HepG2 (cell line): ENCODE data around the gene VDAC1. TPM values are rescaled to one million over a fixed set of nuclear protein-coding genes. Genes with fewer than 3 reads are reported as not detected.

Experiments used
- CHCHD3 ChIP-seq: sonication (generic); formaldehyde crosslinking; IDR thresholded peaks from 2 replicates; pipeline ENCODE4 v1.8.0; 2022; ENCODE audit warnings: mild to moderate bottlenecking, missing genetic modification reagents, moderate library complexity
- CREM ChIP-seq, 2 experiments: sonication (generic) in 1 of 2; formaldehyde crosslinking in 1 of 2; IDR thresholded peaks; 2 replicates each; pipeline versions ENCODE4 v1.4.0 to v1.6.1; 2016 to 2020; ENCODE audit warnings: antibody characterized with exemption in 1 of 2, mild to moderate bottlenecking in 1 of 2, missing genetic modification reagents in 1 of 2
- HCFC1 ChIP-seq: fragments of 150-350 bp; IDR thresholded peaks from 2 replicates; pipeline ENCODE4 v1.6.1; 2014; ENCODE audit warnings: low read depth, low read length
- NBN ChIP-seq: fragments of 450-650 bp; conservative IDR thresholded peaks from 2 replicates; pipeline ENCODE4 v1.6.1; 2017
- PAX8 ChIP-seq: sonication (generic); formaldehyde crosslinking; IDR thresholded peaks from 2 replicates; pipeline ENCODE4 v1.8.0; 2022; ENCODE audit warnings: mild to moderate bottlenecking, missing genetic modification reagents, borderline replicate concordance
- RAD51 ChIP-seq: fragments of 450-650 bp; IDR thresholded peaks from 2 replicates; pipeline ENCODE4 v1.6.1; 2016; ENCODE audit warnings: borderline replicate concordance
- SMAD3 ChIP-seq: sonication (generic); formaldehyde crosslinking; IDR thresholded peaks from 2 replicates; pipeline ENCODE4 v1.4.0; 2020; ENCODE audit warnings: missing genetic modification reagents
- TBX3 ChIP-seq: fragments of 450-650 bp; IDR thresholded peaks from 2 replicates; pipeline ENCODE4 v1.6.1; 2017; ENCODE audit warnings: antibody characterized with exemption, mild to moderate bottlenecking, inconsistent platforms, borderline replicate concordance
- TCF12 ChIP-seq, 2 experiments: fragments of 450-650 bp in 1 of 2; sonication (generic) in 1 of 2; formaldehyde crosslinking in 1 of 2; IDR thresholded peaks; 2 replicates each; pipeline versions ENCODE4 v1.6.1 to v1.8.0; 2017 to 2022; ENCODE audit warnings: antibody characterized with exemption in 1 of 2, mild to moderate bottlenecking in 1 of 2, missing genetic modification reagents in 1 of 2, moderate library complexity in 1 of 2
- ZFP36 ChIP-seq: fragments of 150-350 bp; IDR thresholded peaks from 2 replicates; pipeline ENCODE4 v1.6.1; 2018; ENCODE audit warnings: borderline replicate concordance, low read length, low read depth; ENCODE audit not compliant: partially characterized antibody
- ZNF101 ChIP-seq: sonication (generic); formaldehyde crosslinking; IDR thresholded peaks from 2 replicates; pipeline ENCODE4 v1.4.0; 2020; ENCODE audit warnings: mild to moderate bottlenecking, low read depth, missing genetic modification reagents, borderline replicate concordance
- ZNF33B ChIP-seq: sonication (generic); formaldehyde crosslinking; IDR thresholded peaks from 2 replicates; pipeline ENCODE4 v1.5.1; 2020; ENCODE audit warnings: mild to moderate bottlenecking, missing genetic modification reagents
- polyA plus RNA-seq, 8 experiments: library from polyadenylated mRNA; depleted of rRNA in 3 of 8; stranded (reverse) in 7 of 8; unstranded in 1 of 8; fragments of >200 nt; fragmentation: Illumina TruSeq in 4 of 8; extraction: Trizol in 4 of 8; gene quantifications; 2 replicates each; pipeline versions ENCODE4 v1.2.1 to v1.2.3, GENCODE V29; 2011 to 2016; ENCODE audit warnings: low read depth in 4 of 8, missing spikeins in 1 of 8, mixed read lengths in 1 of 8; ENCODE audit not compliant: insufficient read depth in 1 of 8
- total RNA-seq, 5 experiments: library from RNA; depleted of rRNA; stranded (reverse); fragments of >200 nt; fragmentation: Illumina TruSeq; extraction: Trizol; gene quantifications; 2 replicates each; pipeline ENCODE4 v1.2.3, GENCODE V29; 2016; ENCODE audit warnings: low read depth in 1 of 5
- TF ChIP-seq, protein P1 (sequence below): sonication (generic); formaldehyde crosslinking; IDR thresholded peaks from 2 replicates; pipeline ENCODE4 v1.4.0; 2020; ENCODE audit warnings: missing genetic modification reagents
- TF ChIP-seq, protein P2 (sequence below): sonication (generic); formaldehyde crosslinking; IDR thresholded peaks from 2 replicates; pipeline ENCODE4 v1.4.0; 2020; ENCODE audit warnings: missing genetic modification reagents
- TF ChIP-seq, protein P3 (sequence below): sonication (generic); formaldehyde crosslinking; IDR thresholded peaks from 2 replicates; pipeline ENCODE4 v1.9.0; 2022; ENCODE audit warnings: low read depth, missing genetic modification reagents
- TF ChIP-seq, protein P4 (sequence below): sonication (generic); formaldehyde crosslinking; IDR thresholded peaks from 2 replicates; pipeline ENCODE4 v1.4.0; 2020; ENCODE audit warnings: mild to moderate bottlenecking, missing genetic modification reagents
- TF ChIP-seq, protein P5 (sequence below): sonication (generic); formaldehyde crosslinking; IDR thresholded peaks from 2 replicates; pipeline ENCODE4 v1.5.0; 2020; ENCODE audit warnings: mild to moderate bottlenecking, missing genetic modification reagents

Gene VDAC1
- total and polyA plus RNA-seq, 2 of the 13 experiments (the other 11 are each of a cell fraction or from before 2014, with no cell fraction given), result 112 to 380 TPM

DNA sequence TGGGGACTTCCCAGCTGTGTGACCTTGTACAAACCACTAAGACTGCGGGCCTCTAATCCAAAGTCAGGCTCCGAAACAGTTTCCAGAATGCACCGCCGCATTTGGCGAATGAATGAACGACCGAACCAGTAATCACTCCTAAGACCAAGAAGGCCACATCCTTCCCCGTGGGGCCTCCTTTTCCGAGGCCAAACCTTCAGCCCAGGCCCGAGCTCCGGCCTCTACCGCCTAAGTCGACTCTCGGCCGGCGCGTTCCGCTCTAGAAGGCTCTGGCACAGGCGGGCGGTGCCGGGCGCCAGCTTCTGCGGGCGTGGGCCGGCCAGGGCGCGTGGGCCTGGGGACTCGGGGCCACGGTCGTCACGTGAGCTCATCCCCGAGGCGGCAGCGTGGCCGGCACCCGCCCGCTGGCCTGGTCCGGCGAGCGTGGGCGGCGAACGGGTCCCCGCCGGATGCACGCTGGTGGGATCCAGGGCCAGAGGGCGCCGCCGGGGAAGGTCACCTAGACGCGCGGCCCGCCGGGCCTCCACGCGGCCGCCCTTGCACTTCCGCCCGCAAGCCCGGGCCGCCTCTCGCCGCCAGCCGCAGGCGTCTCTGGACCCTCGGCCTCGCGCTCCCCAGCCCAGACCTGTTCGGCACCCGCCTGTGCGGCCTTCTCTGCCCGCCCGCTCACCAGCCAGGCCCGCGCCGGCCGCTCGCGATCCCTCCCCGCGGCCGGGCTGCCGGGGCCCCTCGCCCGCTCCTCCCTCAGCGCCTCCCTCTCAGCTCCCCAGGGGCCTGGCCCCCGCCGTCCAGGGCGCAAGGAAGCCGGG lies 754 bp downstream of the VDAC1 start (continued):
- TF ChIP-seq, protein P1, sequence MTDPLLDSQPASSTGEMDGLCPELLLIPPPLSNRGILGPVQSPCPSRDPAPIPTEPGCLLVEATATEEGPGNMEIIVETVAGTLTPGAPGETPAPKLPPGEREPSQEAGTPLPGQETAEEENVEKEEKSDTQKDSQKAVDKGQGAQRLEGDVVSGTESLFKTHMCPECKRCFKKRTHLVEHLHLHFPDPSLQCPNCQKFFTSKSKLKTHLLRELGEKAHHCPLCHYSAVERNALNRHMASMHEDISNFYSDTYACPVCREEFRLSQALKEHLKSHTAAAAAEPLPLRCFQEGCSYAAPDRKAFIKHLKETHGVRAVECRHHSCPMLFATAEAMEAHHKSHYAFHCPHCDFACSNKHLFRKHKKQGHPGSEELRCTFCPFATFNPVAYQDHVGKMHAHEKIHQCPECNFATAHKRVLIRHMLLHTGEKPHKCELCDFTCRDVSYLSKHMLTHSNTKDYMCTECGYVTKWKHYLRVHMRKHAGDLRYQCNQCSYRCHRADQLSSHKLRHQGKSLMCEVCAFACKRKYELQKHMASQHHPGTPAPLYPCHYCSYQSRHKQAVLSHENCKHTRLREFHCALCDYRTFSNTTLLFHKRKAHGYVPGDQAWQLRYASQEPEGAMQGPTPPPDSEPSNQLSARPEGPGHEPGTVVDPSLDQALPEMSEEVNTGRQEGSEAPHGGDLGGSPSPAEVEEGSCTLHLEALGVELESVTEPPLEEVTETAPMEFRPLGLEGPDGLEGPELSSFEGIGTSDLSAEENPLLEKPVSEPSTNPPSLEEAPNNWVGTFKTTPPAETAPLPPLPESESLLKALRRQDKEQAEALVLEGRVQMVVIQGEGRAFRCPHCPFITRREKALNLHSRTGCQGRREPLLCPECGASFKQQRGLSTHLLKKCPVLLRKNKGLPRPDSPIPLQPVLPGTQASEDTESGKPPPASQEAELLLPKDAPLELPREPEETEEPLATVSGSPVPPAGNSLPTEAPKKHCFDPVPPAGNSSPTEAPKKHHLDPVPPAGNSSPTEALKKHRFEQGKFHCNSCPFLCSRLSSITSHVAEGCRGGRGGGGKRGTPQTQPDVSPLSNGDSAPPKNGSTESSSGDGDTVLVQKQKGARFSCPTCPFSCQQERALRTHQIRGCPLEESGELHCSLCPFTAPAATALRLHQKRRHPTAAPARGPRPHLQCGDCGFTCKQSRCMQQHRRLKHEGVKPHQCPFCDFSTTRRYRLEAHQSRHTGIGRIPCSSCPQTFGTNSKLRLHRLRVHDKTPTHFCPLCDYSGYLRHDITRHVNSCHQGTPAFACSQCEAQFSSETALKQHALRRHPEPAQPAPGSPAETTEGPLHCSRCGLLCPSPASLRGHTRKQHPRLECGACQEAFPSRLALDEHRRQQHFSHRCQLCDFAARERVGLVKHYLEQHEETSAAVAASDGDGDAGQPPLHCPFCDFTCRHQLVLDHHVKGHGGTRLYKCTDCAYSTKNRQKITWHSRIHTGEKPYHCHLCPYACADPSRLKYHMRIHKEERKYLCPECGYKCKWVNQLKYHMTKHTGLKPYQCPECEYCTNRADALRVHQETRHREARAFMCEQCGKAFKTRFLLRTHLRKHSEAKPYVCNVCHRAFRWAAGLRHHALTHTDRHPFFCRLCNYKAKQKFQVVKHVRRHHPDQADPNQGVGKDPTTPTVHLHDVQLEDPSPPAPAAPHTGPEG (CRISPR knock-in tag), result no peak
- TF ChIP-seq TBX3 (no peak), ZNF101 (CRISPR knock-in tag) (no peak), CHCHD3 (no peak; the same call in 1 of the 2 replicates), CREM (IDR thresholded peaks at IDR 0.05) (no peak), CREM (CRISPR knock-in tag; IDR thresholded peaks at IDR 0.05) (no peak), ZFP36 (no peak), ZNF33B (CRISPR knock-in tag) (no peak), PAX8 (CRISPR knock-in tag) (no peak), NBN (no peak), HCFC1 (no peak), RAD51 (no peak), SMAD3 (CRISPR knock-in tag) (no peak), TCF12 (IDR thresholded peaks at IDR 0.05) (no peak), TCF12 (CRISPR knock-in tag; IDR thresholded peaks at IDR 0.05) (no peak)
- TF ChIP-seq, protein P2, sequence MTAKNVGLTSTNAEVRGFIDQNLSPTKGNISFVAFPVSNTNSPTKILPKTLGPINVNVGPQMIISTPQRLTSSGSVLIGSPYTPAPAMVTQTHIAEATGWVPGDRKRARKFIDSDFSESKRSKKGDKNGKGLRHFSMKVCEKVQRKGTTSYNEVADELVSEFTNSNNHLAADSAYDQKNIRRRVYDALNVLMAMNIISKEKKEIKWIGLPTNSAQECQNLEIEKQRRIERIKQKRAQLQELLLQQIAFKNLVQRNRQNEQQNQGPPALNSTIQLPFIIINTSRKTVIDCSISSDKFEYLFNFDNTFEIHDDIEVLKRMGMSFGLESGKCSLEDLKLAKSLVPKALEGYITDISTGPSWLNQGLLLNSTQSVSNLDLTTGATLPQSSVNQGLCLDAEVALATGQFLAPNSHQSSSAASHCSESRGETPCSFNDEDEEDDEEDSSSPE (CRISPR knock-in tag), result no peak; the same call in 1 of the 2 replicates
- TF ChIP-seq, protein P3, sequence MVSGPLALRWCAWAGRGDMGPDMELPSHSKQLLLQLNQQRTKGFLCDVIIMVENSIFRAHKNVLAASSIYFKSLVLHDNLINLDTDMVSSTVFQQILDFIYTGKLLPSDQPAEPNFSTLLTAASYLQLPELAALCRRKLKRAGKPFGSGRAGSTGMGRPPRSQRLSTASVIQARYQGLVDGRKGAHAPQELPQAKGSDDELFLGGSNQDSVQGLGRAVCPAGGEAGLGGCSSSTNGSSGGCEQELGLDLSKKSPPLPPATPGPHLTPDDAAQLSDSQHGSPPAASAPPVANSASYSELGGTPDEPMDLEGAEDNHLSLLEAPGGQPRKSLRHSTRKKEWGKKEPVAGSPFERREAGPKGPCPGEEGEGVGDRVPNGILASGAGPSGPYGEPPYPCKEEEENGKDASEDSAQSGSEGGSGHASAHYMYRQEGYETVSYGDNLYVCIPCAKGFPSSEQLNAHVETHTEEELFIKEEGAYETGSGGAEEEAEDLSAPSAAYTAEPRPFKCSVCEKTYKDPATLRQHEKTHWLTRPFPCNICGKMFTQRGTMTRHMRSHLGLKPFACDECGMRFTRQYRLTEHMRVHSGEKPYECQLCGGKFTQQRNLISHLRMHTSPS, result no peak
- TF ChIP-seq, protein P4, sequence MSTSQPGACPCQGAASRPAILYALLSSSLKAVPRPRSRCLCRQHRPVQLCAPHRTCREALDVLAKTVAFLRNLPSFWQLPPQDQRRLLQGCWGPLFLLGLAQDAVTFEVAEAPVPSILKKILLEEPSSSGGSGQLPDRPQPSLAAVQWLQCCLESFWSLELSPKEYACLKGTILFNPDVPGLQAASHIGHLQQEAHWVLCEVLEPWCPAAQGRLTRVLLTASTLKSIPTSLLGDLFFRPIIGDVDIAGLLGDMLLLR (CRISPR knock-in tag), result peak; percentile 7; the same call in 1 of the 2 replicates
- TF ChIP-seq, protein P5, sequence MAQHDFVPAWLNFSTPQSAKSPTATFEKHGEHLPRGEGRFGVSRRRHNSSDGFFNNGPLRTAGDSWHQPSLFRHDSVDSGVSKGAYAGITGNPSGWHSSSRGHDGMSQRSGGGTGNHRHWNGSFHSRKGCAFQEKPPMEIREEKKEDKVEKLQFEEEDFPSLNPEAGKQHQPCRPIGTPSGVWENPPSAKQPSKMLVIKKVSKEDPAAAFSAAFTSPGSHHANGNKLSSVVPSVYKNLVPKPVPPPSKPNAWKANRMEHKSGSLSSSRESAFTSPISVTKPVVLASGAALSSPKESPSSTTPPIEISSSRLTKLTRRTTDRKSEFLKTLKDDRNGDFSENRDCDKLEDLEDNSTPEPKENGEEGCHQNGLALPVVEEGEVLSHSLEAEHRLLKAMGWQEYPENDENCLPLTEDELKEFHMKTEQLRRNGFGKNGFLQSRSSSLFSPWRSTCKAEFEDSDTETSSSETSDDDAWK (CRISPR knock-in tag), result no peak
